Astrocyte of the cerebellum (primary cell): Measurements from ENCODE around the gene RNLS.

Source experiments
- DNase-seq: peaks from one replicate; pipeline ENCODE4 v3.0.0-alpha.2; 2011; ENCODE audit warnings: low read depth
- H3K4me3 ChIP-seq: 2 replicates; pipeline ENCODE4 v1.5.1; 2011; ENCODE audit warnings: mild to moderate bottlenecking, low read depth, low read length, moderate library complexity
- in situ Hi-C: cut with HindIII; loops from 2 replicates; pipeline ENCODE4 v1.10.0; 2017; ENCODE audit warnings: low sequenced_read_pairs
- TF ChIP-seq, protein P1 (sequence below): IDR thresholded peaks from 2 replicates; pipeline ENCODE4 v1.5.1; 2012; ENCODE audit warnings: low read length, low read depth, moderate library complexity, mild to moderate bottlenecking; ENCODE audit errors: missing control alignments

RNLS gene

DNA sequence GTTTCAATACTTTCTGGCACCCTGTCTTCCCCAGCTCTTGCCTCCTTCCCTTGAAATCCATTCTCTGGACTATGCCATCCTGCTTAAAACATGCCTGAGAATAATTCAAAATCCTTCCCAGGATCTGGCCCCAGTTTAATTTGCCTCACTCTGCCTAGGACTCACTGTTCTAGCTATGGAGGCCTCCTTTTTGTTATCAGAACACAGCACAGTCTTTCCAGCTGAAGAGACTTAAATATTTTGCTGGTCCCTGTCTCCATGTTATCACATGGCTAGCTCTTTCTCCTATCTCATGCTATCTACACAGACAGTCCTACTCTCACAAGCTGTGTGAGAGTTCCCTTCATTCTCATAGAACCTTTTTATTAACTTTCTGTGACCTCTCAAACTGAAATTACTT, 194.8 kb downstream of the RNLS start:
- in situ Hi-C loops = no loop called here
- no peak overlapping the region for H3K4me3 ChIP-seq
- TF ChIP-seq, protein P1, sequence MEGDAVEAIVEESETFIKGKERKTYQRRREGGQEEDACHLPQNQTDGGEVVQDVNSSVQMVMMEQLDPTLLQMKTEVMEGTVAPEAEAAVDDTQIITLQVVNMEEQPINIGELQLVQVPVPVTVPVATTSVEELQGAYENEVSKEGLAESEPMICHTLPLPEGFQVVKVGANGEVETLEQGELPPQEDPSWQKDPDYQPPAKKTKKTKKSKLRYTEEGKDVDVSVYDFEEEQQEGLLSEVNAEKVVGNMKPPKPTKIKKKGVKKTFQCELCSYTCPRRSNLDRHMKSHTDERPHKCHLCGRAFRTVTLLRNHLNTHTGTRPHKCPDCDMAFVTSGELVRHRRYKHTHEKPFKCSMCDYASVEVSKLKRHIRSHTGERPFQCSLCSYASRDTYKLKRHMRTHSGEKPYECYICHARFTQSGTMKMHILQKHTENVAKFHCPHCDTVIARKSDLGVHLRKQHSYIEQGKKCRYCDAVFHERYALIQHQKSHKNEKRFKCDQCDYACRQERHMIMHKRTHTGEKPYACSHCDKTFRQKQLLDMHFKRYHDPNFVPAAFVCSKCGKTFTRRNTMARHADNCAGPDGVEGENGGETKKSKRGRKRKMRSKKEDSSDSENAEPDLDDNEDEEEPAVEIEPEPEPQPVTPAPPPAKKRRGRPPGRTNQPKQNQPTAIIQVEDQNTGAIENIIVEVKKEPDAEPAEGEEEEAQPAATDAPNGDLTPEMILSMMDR = no peak
- no peak for DNase-seq

DNA sequence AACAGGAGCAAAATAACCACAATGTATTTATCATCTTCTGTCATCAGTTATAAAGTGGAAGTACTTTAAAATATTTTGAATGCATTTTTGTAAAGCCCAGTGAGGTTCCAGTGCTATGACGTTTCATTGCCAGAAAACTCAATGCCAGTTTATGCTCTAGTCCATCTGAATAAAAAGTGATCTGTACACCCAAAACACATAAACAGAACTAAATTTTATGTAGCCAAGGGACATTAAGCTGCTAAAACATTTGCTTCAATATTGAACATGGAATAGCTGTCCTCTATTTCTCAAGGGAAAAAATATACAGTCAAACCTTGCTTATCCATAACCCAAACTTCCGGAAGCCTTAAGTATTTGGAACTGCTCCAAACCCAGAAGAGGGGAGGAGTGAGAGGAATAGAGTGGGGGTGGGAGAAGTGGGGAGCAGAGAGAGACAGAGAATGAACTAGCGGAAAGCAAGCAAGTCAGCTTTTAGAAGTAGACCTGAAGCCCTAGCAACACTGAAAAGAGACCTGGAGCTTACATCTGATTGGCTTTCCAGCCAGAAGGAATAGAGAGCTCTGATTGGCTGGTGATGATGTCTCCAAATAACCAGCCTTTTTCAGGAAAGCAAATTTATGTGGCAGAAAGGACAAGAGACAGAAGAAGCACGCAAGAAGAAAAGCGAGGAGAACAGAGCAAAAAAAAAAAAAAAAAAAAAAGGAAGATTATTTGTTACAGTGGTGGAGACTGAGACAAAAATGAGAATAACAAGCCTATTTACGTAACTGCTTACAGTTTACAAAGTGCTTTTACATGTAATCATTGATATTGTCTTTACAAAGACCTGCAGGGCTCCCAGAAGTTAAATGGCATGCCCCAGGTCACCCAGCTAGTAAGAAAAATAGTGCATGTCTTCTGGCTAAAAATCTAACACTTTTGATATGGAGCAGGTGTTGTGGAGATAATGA, 196.0 kb downstream of the RNLS start:
- DNase-seq = peak; percentile 42
- TF ChIP-seq, protein P1 = no peak
- no peak overlapping the region for H3K4me3 ChIP-seq
- in situ Hi-C loops = no loop called here

DNA sequence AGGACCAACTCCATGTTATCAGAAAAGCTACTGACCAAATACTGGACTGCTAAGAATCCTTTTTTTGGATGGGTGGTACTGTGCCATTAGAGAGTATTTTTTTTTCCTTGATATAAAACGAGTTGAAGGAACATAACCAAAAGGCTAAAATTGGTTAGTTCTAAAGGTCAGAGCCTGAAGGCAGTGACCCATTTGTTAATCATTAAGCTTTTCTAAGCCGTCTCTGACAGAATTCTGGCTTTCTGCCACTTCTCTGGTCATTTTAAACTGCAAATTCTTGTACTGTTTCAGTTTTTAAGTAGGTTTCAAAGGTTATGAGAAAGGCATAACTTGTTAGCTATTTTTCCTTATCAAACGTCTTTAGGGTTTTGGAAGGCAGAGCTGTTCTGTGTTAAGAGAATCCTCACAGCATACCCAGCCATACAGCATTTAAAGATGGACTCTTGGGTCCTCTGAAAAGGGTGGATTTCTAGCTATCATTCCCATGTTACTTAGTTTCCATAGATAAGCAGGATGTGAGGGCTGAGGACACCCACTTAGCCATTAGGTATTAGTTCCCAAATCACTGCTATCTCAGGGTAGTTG, 196.8 kb downstream of the RNLS start:
- TF ChIP-seq, protein P1 = no peak
- in situ Hi-C loops = no loop called here
- DNase-seq = no peak
- no peak overlapping the region for H3K4me3 ChIP-seq

DNA sequence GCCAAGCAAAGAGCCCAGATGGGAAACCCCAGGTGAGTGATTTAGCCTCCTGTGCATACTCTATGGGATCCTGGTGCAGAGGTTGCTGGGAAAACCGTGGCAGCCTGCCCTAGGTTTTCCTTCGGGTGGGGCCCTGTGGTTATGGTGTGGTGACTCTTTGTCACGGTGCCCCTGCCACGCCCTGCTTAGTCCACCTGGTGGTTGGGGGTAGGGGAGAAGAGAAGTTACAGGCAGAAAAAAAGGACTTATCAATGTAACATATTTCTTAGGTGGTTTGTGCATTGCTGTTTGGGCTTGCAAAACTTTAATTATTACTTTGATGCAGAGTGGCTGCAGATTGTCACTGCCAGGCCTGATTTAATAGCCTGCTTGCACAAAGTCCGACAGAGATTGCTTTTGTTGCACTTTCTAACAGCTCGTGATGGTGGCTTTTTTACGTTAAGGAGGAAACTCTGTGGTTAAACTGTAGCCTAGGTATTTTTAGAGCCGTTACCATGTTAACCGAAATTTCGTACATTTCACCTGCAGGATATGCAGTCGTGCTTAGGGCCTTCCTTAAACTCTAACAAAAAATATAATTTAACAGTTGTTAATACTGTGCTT, 197.4 kb downstream of the RNLS start:
- H3K4me3 ChIP-seq = no peak overlapping the region
- no peak for DNase-seq
- in situ Hi-C loops = no loop called here
- TF ChIP-seq, protein P1 = no peak

DNA sequence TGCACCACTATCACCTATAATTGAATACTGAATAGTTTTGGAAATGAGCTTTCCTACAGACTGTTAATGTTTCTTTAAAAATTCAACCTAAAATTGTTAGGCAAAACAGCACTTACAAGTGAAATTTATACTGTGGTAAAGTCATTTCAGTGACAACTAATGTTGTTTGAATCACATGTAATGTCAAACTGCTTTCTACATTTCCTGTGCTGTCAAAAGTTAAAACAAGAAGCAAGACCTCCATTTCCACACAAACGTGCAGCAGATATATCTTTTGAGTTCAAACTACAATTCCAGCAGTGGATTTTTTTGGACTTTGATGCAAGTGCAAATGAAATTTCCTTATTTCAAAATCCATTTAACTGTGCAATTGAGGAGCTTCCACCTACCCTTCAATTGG, 199.8 kb downstream of the RNLS start:
- in situ Hi-C loops = no loop called here
- H3K4me3 ChIP-seq = no peak overlapping the region

DNA sequence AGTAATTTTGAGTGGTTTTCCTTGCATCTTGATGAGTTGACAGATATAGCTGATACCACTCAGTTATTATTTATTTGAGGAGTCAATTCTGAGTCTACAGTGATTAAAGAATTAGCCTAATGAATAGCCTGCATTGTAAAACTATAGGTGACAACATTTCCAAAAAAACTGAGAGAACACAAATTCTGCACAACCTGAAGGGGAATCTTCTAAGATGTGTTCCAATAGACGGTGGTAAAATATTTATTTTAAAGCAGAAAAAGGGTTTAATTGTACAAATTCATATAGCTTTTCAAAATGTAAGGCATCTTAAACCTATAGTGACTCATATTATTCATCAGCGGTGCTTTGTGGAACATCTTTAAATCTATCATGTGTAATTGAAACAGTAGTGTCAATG, 200.4 kb downstream of the RNLS start:
- no peak for DNase-seq
- in situ Hi-C loops = no loop called here
- TF ChIP-seq, protein P1 = no peak
- no peak overlapping the region for H3K4me3 ChIP-seq

More for the DNA sequence above, 199.8 kb downstream of the RNLS start:
- DNase-seq = no peak
- TF ChIP-seq, protein P1 = no peak
